GM21367 (cell line): ENCODE measurements around the gene HOXD3.

Experiments
- ATAC-seq: cut with Tn5 transposase; IDR thresholded peaks from one replicate; pipeline ENCODE4 v1.9.1; 2021; ENCODE audit not compliant: unreplicated experiment

Gene HOXD3

DNA sequence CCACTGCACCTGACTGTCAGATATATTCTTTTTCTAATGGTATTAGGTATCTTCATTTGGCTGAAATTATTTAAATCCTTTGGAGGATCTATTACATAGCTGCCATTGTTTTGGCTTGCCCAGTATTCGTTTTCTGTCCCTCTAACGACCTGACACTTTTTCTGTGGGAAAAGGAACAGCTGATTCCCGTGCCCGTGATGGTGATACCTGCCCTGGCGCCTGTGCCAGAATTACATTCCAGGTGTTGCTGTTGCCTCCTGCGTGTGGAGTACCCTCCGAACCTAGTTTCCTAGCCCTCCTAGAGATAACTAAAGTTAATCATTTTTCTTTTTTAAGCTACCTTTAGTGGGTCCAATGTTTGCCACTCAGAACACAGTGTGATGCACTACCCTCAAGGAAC, 45.4 kb downstream of the HOXD3 start:
- no peak for ATAC-seq

DNA sequence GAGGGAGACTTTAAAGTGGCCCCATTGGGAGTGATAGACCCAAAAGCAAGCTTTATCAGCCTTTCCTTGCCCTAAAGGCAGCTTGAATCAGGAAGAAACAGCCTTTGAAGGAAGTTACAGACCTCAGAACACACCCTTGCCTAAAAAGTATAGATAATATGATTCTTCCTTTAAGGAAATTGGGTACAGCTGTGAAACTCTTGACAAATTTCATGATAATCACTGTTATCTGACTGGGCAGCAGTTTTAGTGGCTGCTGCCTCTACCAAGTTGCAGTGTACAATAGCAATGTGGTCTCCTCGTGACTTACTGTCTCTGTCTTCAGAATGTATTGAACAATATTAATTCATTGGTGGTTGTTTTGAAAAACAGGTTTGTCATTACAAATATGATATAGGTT, 48.0 kb downstream of the HOXD3 start:
- no peak for ATAC-seq

DNA sequence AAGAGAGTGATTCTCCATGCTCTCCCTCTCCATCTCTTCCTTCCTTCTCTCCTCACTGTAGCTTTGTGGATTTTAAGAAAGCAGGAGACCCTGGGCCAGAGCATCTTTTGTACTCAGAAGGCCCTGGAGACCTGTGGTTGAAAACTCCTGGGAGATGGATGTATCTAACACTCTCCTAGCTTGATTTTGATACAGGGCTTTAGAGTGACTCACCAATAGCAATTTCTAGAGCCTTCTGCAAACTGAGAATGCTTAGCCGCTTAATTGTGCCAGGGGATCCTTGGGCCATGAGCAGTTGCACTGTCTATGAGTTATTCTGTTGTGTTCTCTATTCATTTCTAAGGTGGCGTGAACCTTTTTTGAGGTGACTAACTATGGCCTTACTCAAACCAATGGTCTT, 49.0 kb downstream of the HOXD3 start:
- no peak for ATAC-seq

DNA sequence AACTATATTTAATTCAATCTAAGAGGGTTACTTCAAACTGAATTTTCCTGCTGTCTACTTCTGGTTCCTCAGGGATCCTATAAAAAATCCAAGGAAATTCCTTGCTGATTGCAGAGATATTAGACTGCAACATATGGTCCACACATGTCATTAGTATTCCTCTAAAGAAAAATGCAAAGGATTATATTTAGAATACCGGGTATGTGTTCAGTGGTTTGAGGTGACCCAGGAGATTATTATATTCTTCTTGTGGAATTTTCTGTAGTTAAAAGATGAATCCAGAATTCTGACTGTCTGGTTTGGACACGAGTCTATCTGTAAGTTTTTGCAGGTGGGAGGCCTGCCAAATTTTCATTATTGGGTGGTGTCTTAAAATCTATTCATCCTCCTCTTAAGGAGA, 49.6 kb downstream of the HOXD3 start:
- ATAC-seq = no peak

DNA sequence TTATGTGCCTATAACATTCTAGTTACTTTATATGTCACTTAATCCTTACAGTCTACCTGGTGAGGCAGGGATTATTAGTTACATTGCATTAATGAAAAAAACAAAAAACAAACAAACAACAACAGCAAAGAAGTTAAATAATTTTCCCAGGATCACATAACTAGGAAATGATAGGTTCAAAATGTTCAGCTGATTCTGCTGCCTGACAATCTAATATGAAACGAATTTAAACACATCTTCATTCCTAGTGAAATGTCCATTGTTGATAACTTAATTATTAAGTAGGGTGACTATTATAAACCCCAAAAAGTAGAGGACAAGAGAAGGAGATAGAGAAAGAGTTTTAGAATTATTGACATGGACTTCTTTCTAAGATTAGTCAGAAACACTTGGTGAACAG, 54.0 kb downstream of the HOXD3 start:
- ATAC-seq = no peak

DNA sequence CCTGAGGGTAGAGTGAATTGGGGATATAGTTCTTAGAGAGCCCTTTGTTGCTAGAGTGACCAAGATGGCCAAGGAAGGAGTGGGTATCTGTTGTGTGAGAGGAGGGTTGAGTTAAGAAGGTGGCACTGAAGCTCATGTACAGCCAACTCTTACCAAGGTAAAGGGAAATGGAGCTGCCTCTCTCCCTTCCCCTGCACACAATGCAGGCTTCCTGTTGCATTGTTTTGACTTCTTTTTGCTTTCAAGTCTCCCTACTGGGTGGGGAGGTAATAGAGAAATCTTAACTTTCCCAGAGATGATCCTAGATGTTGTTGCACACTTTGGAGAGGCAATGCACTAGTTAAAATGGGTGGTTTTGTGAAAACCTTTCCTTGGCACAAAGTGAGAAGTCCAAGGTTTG, 55.2 kb downstream of the HOXD3 start:
- no peak for ATAC-seq

DNA sequence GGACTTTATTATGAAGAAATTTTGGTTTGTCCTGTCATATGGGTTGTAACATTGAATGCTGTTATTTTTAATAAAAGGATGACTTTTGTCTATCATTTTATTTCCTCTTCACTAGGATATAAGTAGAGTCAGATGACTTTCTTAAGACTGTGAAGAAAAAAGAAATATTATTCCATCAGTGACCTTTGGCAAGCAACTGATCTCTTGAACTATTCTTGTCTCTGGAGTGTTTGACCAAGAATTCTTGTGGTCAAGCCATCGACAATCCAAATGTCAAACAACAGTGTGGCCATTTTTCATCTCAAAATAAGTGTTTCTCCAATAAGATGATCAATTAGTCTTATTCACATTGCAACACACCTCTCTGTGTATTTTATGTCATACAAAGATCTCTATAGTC, 56.3 kb downstream of the HOXD3 start:
- no peak for ATAC-seq
